CD1c-positive myeloid dendritic cell (primary cell): Measurements from ENCODE around the gene GFM1.

Source experiments
- DNase-seq: peaks from one replicate; pipeline ENCODE4 v3.0.0-alpha.2; 2016; ENCODE audit errors: extremely low spot score

GFM1 gene

DNA sequence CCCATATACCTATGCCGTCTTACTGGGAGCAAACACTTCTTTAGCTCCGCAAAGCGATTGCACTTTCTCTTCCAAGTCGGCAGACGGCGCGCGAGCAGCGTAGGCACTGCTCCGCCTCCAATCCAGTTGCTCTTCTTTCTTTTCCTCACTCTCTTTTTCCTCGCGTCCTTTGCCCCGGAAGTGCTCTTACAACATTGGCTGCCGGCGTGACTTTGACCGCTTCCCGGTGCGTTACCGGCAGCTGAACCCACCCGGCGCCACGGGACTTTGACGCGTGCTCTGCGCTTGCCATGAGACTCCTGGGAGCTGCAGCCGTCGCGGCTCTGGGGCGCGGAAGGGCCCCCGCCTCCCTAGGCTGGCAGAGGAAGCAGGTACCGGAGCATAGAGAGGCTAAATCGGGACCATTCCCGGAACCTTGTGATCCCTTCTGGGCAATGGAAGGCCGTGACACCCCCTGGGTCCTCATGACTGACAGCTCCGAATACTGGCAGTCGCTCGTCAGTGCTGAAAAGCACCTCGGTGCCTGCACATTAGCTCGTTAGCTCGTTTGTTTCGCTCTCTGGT lies at the start of gene GFM1:
Gene GFM1, plus strand, starts transcription at position 183 of the 564 bp plus-strand sequence. Its CDS starts 108 bp downstream, at position 291.
- DNase-seq, result peak; percentile 94

DNA sequence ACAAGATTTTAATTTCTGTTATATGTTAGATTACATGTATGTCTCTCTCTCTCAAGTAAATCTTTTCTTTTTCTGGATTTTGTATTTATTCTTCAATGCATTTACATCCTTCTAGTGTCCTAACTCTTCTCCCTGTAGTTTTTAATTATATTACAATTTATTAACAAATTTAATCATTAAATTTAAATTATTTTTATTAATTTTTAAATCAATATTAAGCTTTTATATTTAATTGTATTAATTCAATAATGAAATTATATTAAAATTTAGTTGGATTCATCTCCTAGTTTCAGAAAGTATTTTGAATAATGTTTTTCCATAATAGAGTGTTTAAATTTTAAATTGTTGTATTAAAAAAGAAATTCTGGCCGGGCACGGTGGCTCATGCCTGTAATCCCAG lies 43.5 kb upstream of the GFM1 start:
- no peak for DNase-seq

DNA sequence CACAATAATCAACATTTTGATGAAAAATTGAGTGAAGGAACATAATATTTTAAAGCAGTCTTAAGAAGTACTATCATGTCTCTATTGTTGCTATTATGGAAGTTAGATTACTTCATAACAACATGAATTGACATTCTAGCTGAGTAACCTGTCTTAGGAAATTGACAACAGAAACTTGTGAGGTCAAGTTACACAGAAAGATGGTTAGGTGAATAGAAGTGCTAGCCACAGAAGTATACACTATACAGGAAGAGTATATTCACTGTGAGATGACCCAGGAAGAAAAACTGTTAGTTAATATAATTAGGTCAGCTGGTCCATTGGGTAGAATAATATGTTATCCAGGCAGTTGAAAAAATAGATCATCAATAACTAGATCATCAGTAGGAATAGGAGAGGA lies 42.1 kb upstream of the GFM1 start:
- no peak for DNase-seq

DNA sequence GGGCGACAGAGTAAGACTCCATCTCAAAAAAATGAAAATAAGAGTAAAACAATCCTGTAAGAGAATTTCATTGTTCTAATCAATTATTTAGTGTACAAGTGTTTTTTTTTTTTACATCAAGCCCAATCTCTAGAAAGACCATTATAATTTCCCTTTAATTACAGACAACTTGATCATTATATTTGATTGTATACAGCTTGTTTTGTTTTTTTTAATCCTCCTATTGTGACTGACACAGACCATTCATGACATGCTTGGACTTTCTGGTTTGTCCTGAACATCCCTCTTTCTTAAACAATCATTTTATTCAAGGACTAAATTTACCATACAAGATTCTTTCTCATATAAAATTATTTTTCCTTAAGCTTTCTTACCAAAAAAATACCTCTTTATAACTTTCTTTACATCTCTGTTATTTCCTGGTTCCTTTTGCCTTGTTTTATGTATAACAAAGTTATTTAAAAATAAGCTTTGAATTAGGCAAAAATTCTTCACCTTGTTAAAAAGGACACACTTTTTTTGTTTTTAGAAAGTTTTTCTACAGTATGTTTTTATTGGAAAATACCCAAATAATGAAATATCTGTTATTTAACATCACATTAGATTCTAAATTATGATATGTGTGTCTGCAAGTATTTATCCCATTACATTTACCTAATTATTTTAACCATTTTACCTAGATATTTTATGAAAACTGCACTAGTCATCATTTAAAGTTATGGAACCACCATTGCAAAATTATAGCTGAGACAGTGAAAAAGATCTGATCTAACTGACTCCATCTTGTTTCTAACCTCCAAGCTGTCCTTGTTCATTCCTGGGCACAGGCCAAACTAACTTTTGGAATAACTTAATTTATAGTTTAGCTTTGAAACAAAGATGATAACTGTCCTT lies 26.1 kb upstream of the GFM1 start:
- no peak for DNase-seq

DNA sequence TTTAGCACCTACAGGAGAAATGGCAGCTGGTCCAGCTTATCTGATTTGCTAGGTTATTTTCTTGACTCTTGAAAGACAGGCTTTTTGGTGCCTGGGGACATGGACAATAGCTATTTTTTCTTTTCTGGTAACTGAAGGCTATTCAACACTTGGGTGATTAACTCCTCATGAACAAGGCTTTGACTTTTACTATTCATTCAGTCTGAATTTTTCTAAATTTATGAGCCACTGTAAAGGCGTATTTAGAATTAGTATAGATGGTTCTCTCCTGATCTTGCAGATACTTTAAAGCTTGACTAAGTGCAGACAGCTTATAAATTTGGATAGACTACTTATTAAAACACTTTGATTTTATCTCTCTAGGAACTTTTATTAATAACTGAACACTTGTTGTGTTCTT lies 18.4 kb upstream of the GFM1 start:
- DNase-seq, result no peak

DNA sequence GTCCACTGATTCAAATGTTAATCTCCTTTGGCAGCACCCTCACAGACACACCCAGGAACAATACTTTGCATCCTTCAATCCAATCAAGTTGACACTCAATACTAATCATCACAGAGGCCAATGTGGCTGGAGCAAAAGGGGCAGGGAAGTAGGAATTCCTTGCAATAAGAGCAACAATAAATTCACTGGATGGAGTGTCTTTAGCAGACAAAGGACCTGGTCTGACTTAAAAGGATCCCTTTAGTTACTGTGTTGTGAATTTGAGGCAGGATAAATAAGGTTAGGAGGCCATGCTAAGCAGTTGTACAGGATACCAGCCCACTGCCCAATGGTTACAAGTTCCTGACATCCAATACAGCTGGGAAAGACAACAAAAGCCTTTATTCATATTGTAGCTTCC lies 12.3 kb upstream of the GFM1 start:
- DNase-seq, result no peak

DNA sequence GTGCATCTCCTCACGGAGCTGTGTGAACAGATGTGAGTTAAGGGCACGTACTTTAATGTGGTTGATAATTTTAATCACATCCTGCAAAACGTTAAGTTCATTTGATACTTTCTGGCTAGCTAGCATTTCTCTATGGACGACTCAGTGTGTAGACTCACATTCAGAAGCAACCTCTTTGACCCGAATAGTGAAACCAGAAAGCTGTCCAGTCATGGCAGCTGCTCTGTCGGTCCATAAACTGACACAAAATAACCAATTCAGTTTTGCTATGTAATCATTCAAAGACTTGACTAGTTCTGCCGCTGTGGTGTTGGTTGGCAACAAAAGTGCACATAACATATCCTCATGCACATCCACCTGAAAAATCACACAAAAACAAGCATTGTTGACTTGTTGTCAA lies 3.7 kb upstream of the GFM1 start:
- DNase-seq, result no peak

DNA sequence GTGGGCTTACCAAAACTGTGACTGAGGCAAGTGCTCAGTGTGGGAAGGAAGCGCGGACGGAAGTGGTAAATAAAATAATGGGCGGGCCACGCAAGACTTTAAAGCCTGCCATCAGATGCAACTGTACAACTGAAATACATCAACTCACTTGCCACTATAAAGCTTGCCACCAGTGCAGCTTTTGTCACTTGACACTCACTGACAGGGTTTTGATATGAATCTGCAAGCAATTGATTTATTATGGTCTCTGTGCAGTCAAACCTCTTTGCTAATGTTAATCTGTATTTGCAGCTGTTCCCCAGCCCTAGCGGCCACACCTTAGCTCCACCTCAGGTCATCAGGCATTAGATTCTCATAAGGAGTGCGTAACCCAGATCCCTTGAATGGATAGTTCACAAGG lies 2.3 kb upstream of the GFM1 start:
- no peak for DNase-seq

DNA sequence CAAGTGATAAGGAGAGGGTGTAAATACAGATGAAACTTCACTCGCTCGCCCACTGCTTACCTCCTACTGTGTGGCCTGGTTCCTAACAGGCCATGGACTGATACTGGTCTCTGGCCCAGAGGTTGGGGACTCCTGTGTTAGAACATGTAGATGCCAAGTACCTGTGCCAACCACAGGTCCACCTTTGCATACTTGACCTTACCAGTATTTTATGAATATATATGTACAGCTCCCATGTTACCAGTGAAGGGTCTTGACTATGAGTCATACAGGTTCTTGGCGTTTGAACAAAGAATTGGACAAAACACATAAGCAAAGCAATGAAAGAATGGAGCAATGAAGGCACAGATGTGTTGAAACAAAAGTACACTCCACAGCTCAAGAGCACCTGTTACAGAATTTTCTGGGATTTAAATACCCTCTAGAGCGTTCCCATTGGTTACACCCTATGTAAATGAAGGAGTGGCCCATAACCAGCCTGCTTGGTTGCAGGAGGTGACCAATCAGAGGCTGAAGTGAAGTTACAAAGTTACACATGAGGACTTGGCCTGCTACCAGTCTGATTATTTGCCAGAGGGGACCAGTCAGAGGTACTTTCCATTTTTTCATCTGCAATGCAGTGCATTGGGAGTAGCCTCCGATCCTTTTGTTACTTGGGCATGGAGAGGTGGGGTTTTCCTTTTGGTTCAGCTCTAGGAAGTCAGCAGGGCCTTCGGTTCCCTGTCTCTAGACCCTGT lies 1.7 kb upstream of the GFM1 start:
- no peak for DNase-seq

DNA sequence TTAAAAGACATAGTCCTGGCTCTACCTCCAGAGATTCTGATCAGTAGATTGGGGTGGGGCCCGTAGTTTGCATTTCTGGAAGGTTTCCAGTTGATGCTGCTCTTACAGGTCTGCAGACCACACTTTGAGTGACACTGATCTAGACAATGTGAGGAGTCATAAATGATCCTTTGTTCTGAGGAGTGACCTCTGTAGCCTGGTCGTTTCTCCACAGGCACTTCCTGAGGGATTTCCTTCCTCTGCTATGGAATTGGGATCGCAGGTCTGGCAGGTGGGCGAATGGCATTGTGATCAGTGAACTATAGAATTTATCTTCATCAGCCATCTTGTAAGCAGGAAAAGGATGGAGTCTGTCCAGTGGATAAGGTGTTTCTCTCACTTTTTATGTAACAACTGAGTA lies 5.5 kb downstream of the GFM1 start:
- DNase-seq, result no peak

DNA sequence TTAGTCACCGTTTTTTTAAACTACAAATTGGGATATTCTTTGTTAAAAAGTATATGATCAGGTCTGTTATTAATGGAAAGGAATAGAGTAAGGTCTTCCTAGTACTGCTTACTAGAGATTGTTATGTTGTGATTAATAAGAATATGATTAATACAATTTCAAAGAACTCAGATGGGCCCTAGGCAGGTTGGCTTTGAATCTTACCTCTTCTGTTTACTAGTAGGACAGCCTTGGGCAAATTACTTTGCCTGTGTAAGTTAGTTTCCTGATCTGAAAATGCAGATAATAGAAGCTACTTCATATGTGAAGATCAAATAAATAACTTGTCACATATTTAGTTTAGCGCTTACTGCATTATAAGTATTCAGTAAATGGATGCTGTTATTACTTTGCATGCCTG lies 6.9 kb downstream of the GFM1 start:
- DNase-seq, result no peak

DNA sequence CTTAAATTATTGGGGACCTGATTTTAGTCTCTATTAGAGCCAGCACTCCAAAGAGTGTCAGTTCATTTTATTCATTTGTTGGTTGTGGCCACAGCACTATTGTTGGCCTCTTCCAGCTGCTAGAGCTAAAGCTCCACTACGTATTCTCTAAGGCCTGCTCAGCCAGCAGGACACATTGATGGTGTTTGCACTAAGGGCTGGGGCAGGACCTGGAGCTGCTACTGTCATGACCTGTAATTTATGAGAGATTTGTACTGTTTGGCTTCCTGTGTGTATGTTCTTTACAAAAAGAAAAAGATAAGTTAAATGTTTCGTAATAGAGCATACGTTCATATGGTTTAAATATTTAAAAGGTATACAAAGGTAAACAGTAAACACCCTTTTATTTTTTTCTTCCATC lies 8.1 kb downstream of the GFM1 start:
- DNase-seq, result no peak

DNA sequence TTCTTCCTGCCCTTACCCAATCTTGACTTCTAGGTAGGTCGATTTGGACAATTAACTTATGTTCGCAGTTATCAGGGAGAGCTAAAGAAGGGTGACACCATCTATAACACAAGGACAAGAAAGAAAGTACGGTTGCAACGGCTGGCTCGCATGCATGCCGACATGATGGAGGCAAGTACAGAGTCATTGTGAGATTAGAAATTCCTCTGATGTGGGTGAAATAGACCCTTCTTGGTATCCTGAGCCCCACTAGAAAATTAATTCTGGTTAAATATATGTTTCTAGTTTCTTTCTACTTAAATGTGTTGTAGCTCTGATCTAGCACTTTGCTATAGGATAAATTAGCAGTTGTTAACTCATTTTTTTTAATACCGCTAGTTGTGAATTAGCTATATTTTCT lies 14.6 kb downstream of the GFM1 start:
- no peak for DNase-seq

DNA sequence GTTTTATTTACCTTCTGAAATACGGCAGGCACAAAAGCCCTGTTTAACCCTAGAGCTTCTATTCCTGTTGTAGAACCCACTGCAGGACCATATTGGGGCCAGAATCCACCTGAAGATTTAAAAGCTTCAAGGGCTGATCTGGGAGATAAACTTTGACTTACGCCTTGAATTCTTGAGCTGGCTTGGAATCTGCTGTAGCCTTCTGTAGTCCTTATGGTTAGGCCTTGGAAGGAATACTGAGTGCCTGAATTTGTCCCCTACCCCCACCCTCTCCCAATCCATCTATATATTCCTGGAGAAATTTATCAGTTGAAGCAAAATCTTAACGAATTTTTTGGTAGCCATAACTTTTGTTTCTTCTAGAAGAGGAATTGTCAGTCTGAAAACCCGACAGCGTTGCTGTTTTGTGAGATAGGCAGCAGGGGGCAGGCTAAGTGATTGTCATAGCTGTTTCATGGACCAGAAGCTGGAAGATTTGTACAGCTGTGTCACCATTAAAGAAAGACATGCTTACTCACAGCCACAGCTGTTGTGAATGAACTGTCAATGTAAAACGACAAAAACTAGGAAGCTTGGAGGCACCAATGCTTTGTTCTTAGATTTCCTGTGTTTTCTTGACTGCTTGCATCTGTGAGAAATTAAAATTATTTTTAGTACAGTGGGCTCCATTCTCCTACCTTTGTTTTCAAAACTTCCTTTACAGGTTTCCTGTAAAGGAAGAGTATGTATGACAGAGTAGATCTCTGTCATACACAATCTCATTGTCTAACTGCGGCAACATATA lies 15.3 kb downstream of the GFM1 start:
- peak; percentile 60 for DNase-seq

DNA sequence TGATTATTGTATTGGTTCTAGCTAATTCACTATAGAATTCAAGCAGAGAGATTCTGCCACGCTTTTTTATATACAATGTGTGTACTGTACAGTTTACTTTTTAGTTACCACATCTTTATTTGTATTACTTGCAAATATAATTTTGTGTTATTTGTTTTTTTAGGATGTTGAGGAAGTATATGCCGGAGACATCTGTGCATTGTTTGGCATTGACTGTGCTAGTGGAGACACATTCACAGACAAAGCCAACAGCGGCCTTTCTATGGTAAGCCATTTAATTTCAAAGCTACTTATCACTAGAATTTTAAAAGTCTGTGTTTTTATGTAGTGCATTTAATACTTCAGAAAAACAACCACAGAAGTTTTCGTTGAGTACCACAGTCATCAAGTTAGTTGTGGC lies 16.4 kb downstream of the GFM1 start:
- DNase-seq, result no peak

DNA sequence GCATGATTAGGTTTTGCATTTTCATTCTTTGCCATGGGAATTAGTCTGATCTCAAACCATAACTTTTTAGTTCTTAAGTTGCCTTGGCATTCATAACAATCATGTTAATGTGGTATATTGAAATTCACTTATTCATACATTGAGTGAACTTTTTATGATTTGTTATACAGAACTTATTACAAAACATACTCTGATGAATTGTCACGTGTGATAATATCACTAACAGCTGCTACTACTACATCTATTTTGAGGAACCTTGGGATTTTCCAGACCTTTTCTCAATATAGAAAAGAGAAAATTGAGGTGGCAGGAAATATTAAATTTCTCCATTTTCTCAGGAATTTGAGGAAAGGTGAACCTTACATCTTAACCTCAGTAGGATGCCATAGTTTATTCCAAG lies 18.9 kb downstream of the GFM1 start:
- no peak for DNase-seq

DNA sequence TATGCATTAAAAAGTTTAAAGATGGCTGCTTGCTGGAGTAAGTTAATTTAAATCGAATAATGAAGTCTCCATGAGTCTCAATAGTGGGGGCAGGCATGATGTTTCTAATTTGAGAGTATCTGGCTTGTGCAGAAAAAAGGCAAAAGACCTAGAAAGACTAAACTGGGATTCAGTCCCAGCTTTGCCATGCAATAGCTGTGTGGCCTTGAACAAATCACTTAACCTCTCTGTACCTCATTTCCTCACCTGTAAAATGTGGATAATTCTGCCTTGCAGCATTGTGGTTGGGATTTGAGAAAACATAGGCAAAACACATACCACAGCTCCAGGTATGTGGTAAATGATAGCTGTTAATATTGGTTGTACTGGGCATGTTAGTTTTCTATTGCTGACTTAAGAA lies 19.5 kb downstream of the GFM1 start:
- DNase-seq, result no peak

DNA sequence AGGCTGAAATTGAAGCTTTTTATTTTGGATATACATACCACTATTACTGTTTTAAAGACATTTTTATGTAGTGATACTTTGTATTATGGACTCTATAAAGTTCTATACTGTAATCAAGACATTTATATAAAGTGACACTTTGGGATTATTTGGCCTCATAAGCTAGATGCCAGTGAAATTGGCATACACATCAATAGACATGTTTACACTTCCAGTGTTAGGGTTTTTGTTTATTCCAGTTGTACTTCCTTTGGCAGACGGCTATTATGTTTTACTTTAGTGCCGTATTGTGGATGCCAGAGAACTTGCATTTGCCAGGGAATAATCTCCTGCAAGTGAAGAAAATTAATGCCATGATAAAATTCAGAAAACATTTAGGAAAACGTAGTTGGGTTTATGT lies 22.1 kb downstream of the GFM1 start:
- no peak for DNase-seq

DNA sequence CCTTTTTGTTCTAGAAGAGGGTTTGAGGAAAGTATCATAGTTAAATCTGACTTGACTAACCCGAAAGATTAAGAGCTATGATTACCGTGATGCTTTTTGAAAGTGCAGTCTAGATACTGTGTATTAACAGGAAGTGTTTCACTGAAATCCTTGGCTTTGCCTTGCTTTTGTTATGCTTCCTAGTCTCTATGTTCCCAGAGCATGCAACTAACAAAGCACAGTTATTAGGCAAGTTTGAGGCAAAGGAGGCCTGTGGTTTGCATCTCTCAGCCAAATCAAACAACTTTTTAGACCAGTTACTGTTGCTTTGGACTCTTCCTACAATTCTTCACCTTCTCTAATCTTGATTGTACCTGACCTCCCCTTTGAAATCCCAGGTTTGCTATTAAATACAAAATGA lies 24.2 kb downstream of the GFM1 start:
- no peak for DNase-seq

DNA sequence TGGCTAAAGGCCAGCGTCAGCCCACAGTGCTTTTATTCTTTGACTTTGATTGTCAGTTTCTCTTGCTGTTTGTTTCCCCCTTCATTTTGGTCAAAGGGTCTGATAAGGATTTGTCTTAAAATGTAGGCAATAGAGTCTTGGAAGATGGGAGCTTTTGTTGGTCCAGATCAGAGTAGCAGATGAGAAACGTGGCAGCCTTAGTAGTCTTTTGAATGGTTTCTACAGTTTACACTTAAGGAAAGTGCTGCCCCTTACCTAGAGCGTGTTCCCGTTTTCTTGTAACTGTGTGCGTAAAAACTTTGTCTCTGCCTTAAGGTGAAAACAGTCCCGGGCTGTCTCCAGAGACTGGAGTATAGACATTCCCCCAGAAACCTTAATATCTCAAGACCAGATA lies 27.5 kb downstream of the GFM1 start:
- no peak for DNase-seq

DNA sequence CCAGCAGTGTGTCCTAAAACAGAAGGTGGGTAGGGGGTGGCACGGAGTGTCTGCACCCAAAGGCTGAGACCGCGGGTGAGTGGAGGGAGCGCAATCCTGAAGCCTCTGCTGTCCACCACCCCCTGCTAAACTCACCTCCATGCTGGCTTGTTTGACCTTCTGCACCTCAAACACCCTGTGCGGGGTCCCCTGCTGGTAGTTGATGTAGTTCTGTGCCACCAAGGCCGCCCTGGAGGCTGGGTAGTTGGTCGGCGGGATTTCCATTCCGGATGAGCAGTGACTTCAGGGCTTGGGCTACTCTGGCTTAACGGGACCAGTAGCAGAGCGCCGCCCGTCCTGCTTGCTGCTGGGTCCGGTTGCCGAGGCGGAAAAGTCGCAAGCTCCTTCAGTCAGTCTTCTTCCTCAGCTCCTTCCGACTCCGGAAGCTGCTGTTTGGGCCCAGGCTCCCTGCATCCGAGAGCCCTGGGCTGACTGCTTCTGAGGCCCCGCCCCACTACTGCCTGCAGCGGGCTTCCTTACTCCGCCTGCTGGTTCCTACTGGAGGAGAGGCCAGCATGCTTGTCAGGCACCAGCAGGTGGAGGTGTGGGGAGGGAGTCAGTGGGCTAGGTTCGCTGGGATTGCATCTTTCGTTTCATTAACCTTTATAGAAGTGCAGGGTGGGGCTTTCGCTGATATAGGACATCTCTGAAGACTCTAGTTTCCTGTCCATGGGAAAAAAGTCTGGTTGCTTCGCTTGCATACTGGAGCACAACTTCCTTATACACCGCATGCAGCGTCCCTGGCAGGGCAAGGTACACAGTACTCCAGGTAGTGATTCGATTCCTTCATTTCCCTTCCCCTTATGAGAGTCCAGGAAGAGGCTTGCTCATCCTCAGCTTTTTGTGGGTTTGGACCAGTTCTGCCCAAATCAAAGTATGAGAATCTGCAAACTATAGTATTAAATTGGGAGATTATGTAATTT lies 28.2 kb downstream of the GFM1 start, which contains the start of gene LXN:
Gene LXN, minus strand, starts transcription at position 434 of the 962 bp plus-strand sequence. Its CDS starts 170 bp downstream, at position 264.
- DNase-seq, result peak; percentile 68
